GM21529 (cell line): ENCODE measurements around the gene GRK6.

ENCODE experiments used
- ATAC-seq: cut with Tn5 transposase; IDR thresholded peaks from one replicate; pipeline ENCODE4 v1.9.1; 2021; ENCODE audit not compliant: unreplicated experiment

Gene GRK6

GRCh38 chr5:177468685-177469628, 42.5 kb downstream of the GRK6 start:
- no peak for ATAC-seq

- no peak for ATAC-seq
These were observed 43.5 kb downstream of the GRK6 start for GRCh38 chr5:177469750-177470525.

- ATAC-seq: no peak
These were observed 44.5 kb downstream of the GRK6 start for GRCh38 chr5:177470759-177471536.

- no peak for ATAC-seq
These were observed 45.3 kb downstream of the GRK6 start for GRCh38 chr5:177471610-177472356.

GRCh38 chr5:177472460-177473442, 46.3 kb downstream of the GRK6 start:
- ATAC-seq: peak; percentile 39

- ATAC-seq: peak; percentile 39
These were observed 47.0 kb downstream of the GRK6 start, which contains the start of gene DBN1 for GRCh38 chr5:177473443-177474001. Gene DBN1 (minus strand): TSS chr5:177473634. CDS start chr5:177473521, 113 bp downstream.

GRCh38 chr5:177474002-177474476, 47.6 kb downstream of the GRK6 start:
- no peak for ATAC-seq

- ATAC-seq: no peak
These were observed 48.5 kb downstream of the GRK6 start for GRCh38 chr5:177474846-177475562.

GRCh38 chr5:177475563-177476427, 49.3 kb downstream of the GRK6 start:
- ATAC-seq: no peak

- ATAC-seq: no peak
These were observed 50.2 kb downstream of the GRK6 start for GRCh38 chr5:177476531-177477233.

- ATAC-seq: no peak
These were observed 51.4 kb downstream of the GRK6 start for GRCh38 chr5:177477701-177478477.

- ATAC-seq: no peak
These were observed 52.5 kb downstream of the GRK6 start for GRCh38 chr5:177478711-177479646.

- no peak for ATAC-seq
These were observed 53.3 kb downstream of the GRK6 start for GRCh38 chr5:177479774-177480173.

- no peak for ATAC-seq
These were observed 55.9 kb downstream of the GRK6 start for GRCh38 chr5:177482359-177482795.

- ATAC-seq: no peak
These were observed 56.6 kb downstream of the GRK6 start for GRCh38 chr5:177483042-177483441.
